Stimulated activated CD4-positive, alpha-beta T cell treated with anti-CD3 and anti-CD28 coated beads, Interleukin-15, amount 100 ng/mL, for 1 hour (primary cell): ENCODE results near the gene STK33.

Experiments used
- DNase-seq, 2 donors: peaks; one replicate each; pipeline ENCODE4 v3.0.0-alpha.2; 2020; ENCODE audit warnings: low read depth in 1 of 2, low spot score in 1 of 2

Gene STK33

GRCh38 chr11:8604078-8604723 lies 10.2 kb upstream of the STK33 start:
- DNase-seq: no peak

- DNase-seq: no peak
These were observed 9.7 kb upstream of the STK33 start for GRCh38 chr11:8603696-8604077.

GRCh38 chr11:8601376-8602133 lies 7.5 kb upstream of the STK33 start:
- DNase-seq: no peak

GRCh38 chr11:8598506-8598905 lies 4.5 kb upstream of the STK33 start:
- DNase-seq: no peak

- DNase-seq: no peak
These were observed 3.2 kb upstream of the STK33 start for GRCh38 chr11:8597182-8597581.

GRCh38 chr11:8596504-8597046 lies 2.5 kb upstream of the STK33 start:
- no peak for DNase-seq

- no peak for DNase-seq
These were observed 573 bp downstream of the STK33 start for GRCh38 chr11:8593455-8593854.

GRCh38 chr11:8587915-8588314 lies 6.1 kb downstream of the STK33 start:
- no peak for DNase-seq

GRCh38 chr11:8586805-8587204 lies 7.2 kb downstream of the STK33 start:
- no peak for DNase-seq

- DNase-seq: no peak
These were observed 7.8 kb downstream of the STK33 start for GRCh38 chr11:8586184-8586583.

GRCh38 chr11:8584511-8584910 lies 9.5 kb downstream of the STK33 start:
- no peak for DNase-seq

GRCh38 chr11:8584082-8584481 lies 9.9 kb downstream of the STK33 start:
- DNase-seq: no peak

GRCh38 chr11:8581300-8581699 lies 12.7 kb downstream of the STK33 start:
- no peak for DNase-seq

GRCh38 chr11:8577791-8578581 lies 16.0 kb downstream of the STK33 start:
- DNase-seq: no peak

- no peak for DNase-seq
These were observed 19.2 kb downstream of the STK33 start for GRCh38 chr11:8574798-8575197.

GRCh38 chr11:8573777-8574176 lies 20.3 kb downstream of the STK33 start:
- DNase-seq: no peak

GRCh38 chr11:8567602-8568198 lies 26.3 kb downstream of the STK33 start:
- no peak for DNase-seq

GRCh38 chr11:8566613-8567210 lies 27.3 kb downstream of the STK33 start:
- no peak for DNase-seq

- DNase-seq: no peak
These were observed 29.5 kb downstream of the STK33 start for GRCh38 chr11:8564526-8564925.

GRCh38 chr11:8561461-8561860 lies 32.6 kb downstream of the STK33 start:
- DNase-seq: no peak

GRCh38 chr11:8558436-8558835 lies 35.6 kb downstream of the STK33 start:
- DNase-seq: no peak
